ENCODE measurements around the gene DOK5. TPM values are rescaled to one million over a fixed set of nuclear protein-coding genes. Genes with fewer than 3 reads are reported as not detected.

The DOK5 gene
- total RNA-seq, 1 donor from 2014 or later, result 6.5 TPM

GRCh38 chr20:54608943-54609342, 133.6 kb downstream of the DOK5 start:
- no peak for DNase-seq (ENCODE audit: low read depth)

GRCh38 chr20:54611708-54612412, 136.5 kb downstream of the DOK5 start:
- no peak for DNase-seq (ENCODE audit: low read depth)

- DNase-seq (ENCODE audit: low read depth), result no peak
Measured at GRCh38 chr20:54618412-54618811, 143.0 kb downstream of the DOK5 start.

GRCh38 chr20:54619181-54619580, 143.8 kb downstream of the DOK5 start:
- DNase-seq (ENCODE audit: low read depth), result no peak

- DNase-seq (ENCODE audit: low read depth), result no peak
Measured at GRCh38 chr20:54619682-54620081, 144.3 kb downstream of the DOK5 start.

- DNase-seq (ENCODE audit: low read depth), result no peak
Measured at GRCh38 chr20:54620611-54621010, 145.2 kb downstream of the DOK5 start.

GRCh38 chr20:54622333-54623295, 147.2 kb downstream of the DOK5 start:
- DNase-seq (ENCODE audit: low read depth), result no peak

GRCh38 chr20:54623991-54624569, 148.7 kb downstream of the DOK5 start:
- peak; percentile 20 for DNase-seq (ENCODE audit: low read depth)

GRCh38 chr20:54624706-54625390, 149.5 kb downstream of the DOK5 start:
- no peak for DNase-seq (ENCODE audit: low read depth)

- no peak for DNase-seq (ENCODE audit: low read depth)
Measured at GRCh38 chr20:54625497-54625896, 150.1 kb downstream of the DOK5 start.

GRCh38 chr20:54626126-54626525, 150.7 kb downstream of the DOK5 start:
- no peak for DNase-seq (ENCODE audit: low read depth)

GRCh38 chr20:54629632-54630031, 154.2 kb downstream of the DOK5 start:
- no peak for DNase-seq (ENCODE audit: low read depth)

- DNase-seq (ENCODE audit: low read depth), result no peak
Measured at GRCh38 chr20:54630582-54630981, 155.2 kb downstream of the DOK5 start.

GRCh38 chr20:54631059-54631458, 155.7 kb downstream of the DOK5 start:
- DNase-seq (ENCODE audit: low read depth), result no peak

GRCh38 chr20:54633374-54634355, 158.3 kb downstream of the DOK5 start:
- no peak for DNase-seq (ENCODE audit: low read depth)

GRCh38 chr20:54636575-54636974, 161.2 kb downstream of the DOK5 start:
- no peak for DNase-seq (ENCODE audit: low read depth)

- DNase-seq (ENCODE audit: low read depth), result no peak
Measured at GRCh38 chr20:54639941-54640340, 164.5 kb downstream of the DOK5 start.

GRCh38 chr20:54640800-54641199, 165.4 kb downstream of the DOK5 start:
- no peak for DNase-seq (ENCODE audit: low read depth)

- no peak for DNase-seq (ENCODE audit: low read depth)
Measured at GRCh38 chr20:54642864-54643667, 167.7 kb downstream of the DOK5 start.

- peak; percentile 89 for DNase-seq (ENCODE audit: low read depth)
Measured at GRCh38 chr20:54643761-54644160, 168.4 kb downstream of the DOK5 start.
